Osteoblast (primary cell): ENCODE results near the gene C19orf47. TPM values are rescaled to one million over a fixed set of nuclear protein-coding genes. Genes with fewer than 3 reads are reported as not detected.
"Not testable (repeated sequence)": the region's sequence is repeated elsewhere in the genome, so short reads cannot be mapped to it uniquely, and the experiment has no call there.

Experiments
- DNase-seq: peaks from one replicate; pipeline ENCODE4 v3.0.0; 2011; ENCODE audit warnings: low spot score, mixed read lengths; ENCODE audit not compliant: insufficient read length; ENCODE audit errors: missing footprints
- H2AFZ ChIP-seq: 2 replicates; pipeline ENCODE4 v1.6.0; 2011; ENCODE audit warnings: mild to moderate bottlenecking, low read length
- H3K27ac ChIP-seq: 2 replicates; pipeline ENCODE4 v1.5.1; 2011; ENCODE audit warnings: mild to moderate bottlenecking, low read depth, low read length, moderate library complexity
- H3K27me3 ChIP-seq: 2 replicates; pipeline ENCODE4 v1.6.0; 2012; ENCODE audit warnings: mild to moderate bottlenecking, control low read depth, inconsistent platforms, low read length, moderate library complexity; ENCODE audit not compliant: insufficient read depth
- H3K36me3 ChIP-seq: 2 replicates; pipeline ENCODE4 v1.5.1; 2011; ENCODE audit warnings: mild to moderate bottlenecking, low read length, control low read depth, moderate library complexity; ENCODE audit not compliant: insufficient read depth
- H3K4me1 ChIP-seq: 2 replicates; pipeline ENCODE4 v1.5.1; 2011; ENCODE audit warnings: mild to moderate bottlenecking, low read length, control low read depth, moderate library complexity; ENCODE audit not compliant: insufficient read depth
- H3K4me2 ChIP-seq: 2 replicates; pipeline ENCODE4 v1.6.0; 2011; ENCODE audit warnings: mild to moderate bottlenecking, low read length; ENCODE audit not compliant: insufficient read depth
- H3K4me3 ChIP-seq: fragments of 200-600 bp; sonication (generic); 3 replicates; pipeline ENCODE4 v1.5.1; 2012; ENCODE audit warnings: mild to moderate bottlenecking, low read length, inconsistent platforms; ENCODE audit not compliant: insufficient read depth
- H3K79me2 ChIP-seq: 2 replicates; pipeline ENCODE4 v1.6.0; 2012; ENCODE audit warnings: mild to moderate bottlenecking, low read length, control low read depth, inconsistent platforms; ENCODE audit not compliant: insufficient read depth
- H3K9me3 ChIP-seq: 2 replicates; pipeline ENCODE4 v1.5.1; 2011; ENCODE audit warnings: low read depth, low read length, control low read depth
- H4K20me1 ChIP-seq: 2 replicates; pipeline ENCODE4 v1.6.0; 2012; ENCODE audit warnings: mild to moderate bottlenecking, low read length, control low read depth; ENCODE audit not compliant: insufficient read depth
- CTCF ChIP-seq: IDR thresholded peaks from 2 replicates; pipeline ENCODE4 v1.5.1; 2011; ENCODE audit warnings: mild to moderate bottlenecking, low read depth, low read length, moderate library complexity; ENCODE audit errors: extremely low read depth
- total RNA-seq: library from RNA; depleted of rRNA; stranded (reverse); fragments of >200 nt; gene quantifications from 2 replicates; pipeline ENCODE4 v1.2.3, GENCODE V29; 2012

C19orf47 gene
- total RNA-seq, 1 donor, result 3.6 TPM

GRCh38 chr19:40336601-40336900 lies 11.6 kb downstream of the C19orf47 start:
- no peaks in the 10 kb centered on the region for H3K27me3 ChIP-seq
- no peak overlapping the region for H3K4me2 ChIP-seq
- no peak overlapping the region for H3K27ac ChIP-seq
- no peaks in the 10 kb centered on the region for H3K9me3 ChIP-seq
- no peak for DNase-seq
- H3K79me2 ChIP-seq, result peaks cover 19% of the 10 kb centered on the region
- no peaks in the 10 kb centered on the region for H3K4me1 ChIP-seq
- H3K36me3 ChIP-seq, result peaks cover 16% of the 10 kb centered on the region
- no peaks in the 10 kb centered on the region for H4K20me1 ChIP-seq
- no peak for TF ChIP-seq CTCF
- no peak overlapping the region for H3K4me3 ChIP-seq
- no peak overlapping the region for H2AFZ ChIP-seq

GRCh38 chr19:40335855-40336600 lies 12.2 kb downstream of the C19orf47 start:
- Histone ChIP-seq H3K4me2 (no peak overlapping the region), H3K27ac (no peak overlapping the region), H3K27me3 (no peaks in the 10 kb centered on the region), H3K9me3 (no peaks in the 10 kb centered on the region), H3K36me3 (peaks cover 21% of the 10 kb centered on the region), H3K4me1 (no peaks in the 10 kb centered on the region), H3K4me3 (no peak overlapping the region), H3K79me2 (peaks cover 16% of the 10 kb centered on the region), H2AFZ (no peak overlapping the region), H4K20me1 (no peaks in the 10 kb centered on the region)
- TF ChIP-seq CTCF, result no peak
- DNase-seq, result peak; percentile 75

GRCh38 chr19:40335101-40335500 lies 13.1 kb downstream of the C19orf47 start:
- no peak overlapping the region for H3K4me3 ChIP-seq
- TF ChIP-seq CTCF, result no peak
- no peaks in the 10 kb centered on the region for H3K9me3 ChIP-seq
- H3K79me2 ChIP-seq, result peaks cover 16% of the 10 kb centered on the region
- no peak overlapping the region for H3K4me2 ChIP-seq
- peak; percentile 13 for DNase-seq
- H4K20me1 ChIP-seq, result no peaks in the 10 kb centered on the region
- H3K36me3 ChIP-seq, result peaks cover 25% of the 10 kb centered on the region
- H2AFZ ChIP-seq, result no peak overlapping the region
- H3K27ac ChIP-seq, result no peak overlapping the region
- no peaks in the 10 kb centered on the region for H3K4me1 ChIP-seq
- no peaks in the 10 kb centered on the region for H3K27me3 ChIP-seq

GRCh38 chr19:40333083-40333482 lies 15.1 kb downstream of the C19orf47 start:
- not testable (repeated sequence) for H3K27ac ChIP-seq, H3K27me3 ChIP-seq, H4K20me1 ChIP-seq, H3K9me3 ChIP-seq, DNase-seq, H2AFZ ChIP-seq, H3K4me1 ChIP-seq, H3K4me2 ChIP-seq, H3K4me3 ChIP-seq
- Histone ChIP-seq H3K36me3 (peaks cover 33% of the 10 kb centered on the region), H3K79me2 (peaks cover 11% of the 10 kb centered on the region)
